ENCODE measurements around the gene JARID2. TPM values are rescaled to one million over a fixed set of nuclear protein-coding genes. Genes with fewer than 3 reads are reported as not detected.

The JARID2 gene
- total and polyA plus RNA-seq, 2 of the 4 experiments (the other 2 are of a cell fraction) = 9.6 to 12.9 TPM

DNA sequence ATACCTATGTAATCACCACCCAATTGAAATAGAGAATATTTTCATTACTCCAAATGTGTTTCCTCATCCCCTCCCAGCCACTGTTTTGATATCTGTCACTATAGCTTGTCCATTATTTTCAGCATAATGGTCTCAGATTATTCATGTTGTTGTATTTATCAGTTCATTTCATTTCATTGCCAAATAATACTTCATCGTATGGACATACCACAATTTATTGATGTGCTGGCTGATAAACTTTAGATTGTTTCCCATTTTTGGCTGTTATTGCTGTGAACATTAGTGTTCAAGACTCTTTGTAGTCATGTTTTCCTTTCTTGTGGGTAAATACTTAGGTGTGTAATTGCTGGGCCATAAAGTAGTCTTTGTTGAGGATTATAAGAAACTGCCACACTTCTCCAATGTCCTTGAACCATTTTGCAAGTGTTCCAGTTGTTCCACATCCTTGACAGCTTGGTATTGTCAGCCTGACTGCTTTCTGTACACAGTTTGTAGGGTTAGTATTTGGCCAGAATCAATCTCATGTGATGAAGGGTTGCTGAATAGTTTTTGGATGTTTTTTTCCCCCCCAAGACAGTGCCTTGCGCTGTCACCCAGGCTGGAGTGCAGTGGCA lies 44.3 kb downstream of the JARID2 start:
- Histone ChIP-seq H3K36me3 (ENCODE audit: control insufficient read depth, insufficient read depth, low read length) (no peaks in the 10 kb centered on the region), H2BK20ac (ENCODE audit: low read depth, low read length) (no peak overlapping the region), H2BK15ac (ENCODE audit: low read depth, low read length) (no peak overlapping the region), H3K56ac (ENCODE audit: extremely low read depth, insufficient read depth, low read length) (no peak overlapping the region), H3K14ac (replicated peaks; ENCODE audit: low read depth, low read length) (no peak overlapping the region), H2AFZ (replicated peaks; ENCODE audit: low read length, poor library complexity) (no peak overlapping the region), H3K4me1 (ENCODE audit: control insufficient read depth, insufficient read depth, low read length) (peaks cover 8% of the 10 kb centered on the region), H2BK5ac (ENCODE audit: low read depth, low read length, poor library complexity, severe bottlenecking) (no peak overlapping the region), H3K9me1 (ENCODE audit: insufficient read depth, low read length) (peaks cover 25% of the 10 kb centered on the region), H2AK5ac (ENCODE audit: low read depth, low read length) (no peak overlapping the region), H3K23ac (ENCODE audit: low read depth, low read length) (no peak overlapping the region), H4K5ac (ENCODE audit: low read depth, low read length) (no peak overlapping the region), H3K9me3 (ENCODE audit: control insufficient read depth, insufficient read depth, low read length) (no peaks in the 10 kb centered on the region), H4K8ac (ENCODE audit: low read depth in 2 of 2, low read length in 2 of 2) (no peak overlapping the region), H4K91ac (ENCODE audit: insufficient read depth, low read depth, low read length) (no peak overlapping the region), H3K27ac (ENCODE audit: insufficient read depth, low read length) (no peak overlapping the region), H3K18ac (ENCODE audit: low read depth, low read length) (no peak overlapping the region), H4K20me1 (ENCODE audit: insufficient read depth, low read length) (peaks cover 78% of the 10 kb centered on the region), H2AK9ac (replicated peaks; ENCODE audit: low read depth, low read length, poor library complexity) (no peak overlapping the region), H3K27me3 (ENCODE audit: control insufficient read depth, insufficient read depth, low read length) (no peaks in the 10 kb centered on the region), H3K9ac (ENCODE audit: low read depth, low read length) (no peak overlapping the region), H2BK120ac (ENCODE audit: low read depth, low read length) (no peak overlapping the region), H3K79me1 (ENCODE audit: low read depth in 1 of 2, low read length in 2 of 2) (peaks cover 41 to 74% of the 10 kb centered on the region in 2 experiments), H3K4ac (ENCODE audit: low read depth, low read length) (no peak overlapping the region), H3K4me2 (ENCODE audit: low read depth, low read length) (no peak overlapping the region), H3K4me3 (ENCODE audit: insufficient read depth, low read depth, low read length) (no peak overlapping the region)
- TF ChIP-seq, protein P1, sequence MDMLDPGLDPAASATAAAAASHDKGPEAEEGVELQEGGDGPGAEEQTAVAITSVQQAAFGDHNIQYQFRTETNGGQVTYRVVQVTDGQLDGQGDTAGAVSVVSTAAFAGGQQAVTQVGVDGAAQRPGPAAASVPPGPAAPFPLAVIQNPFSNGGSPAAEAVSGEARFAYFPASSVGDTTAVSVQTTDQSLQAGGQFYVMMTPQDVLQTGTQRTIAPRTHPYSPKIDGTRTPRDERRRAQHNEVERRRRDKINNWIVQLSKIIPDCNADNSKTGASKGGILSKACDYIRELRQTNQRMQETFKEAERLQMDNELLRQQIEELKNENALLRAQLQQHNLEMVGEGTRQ (IDR thresholded peaks at IDR 0.05; ENCODE audit: low read depth, low read length) = no peak
- TF ChIP-seq RFX5 (IDR thresholded peaks at IDR 0.05; ENCODE audit: low read depth, low read length) = no peak
- no peak for TF ChIP-seq FOS (IDR thresholded peaks at IDR 0.05; ENCODE audit: low read depth, low read length)
- TF ChIP-seq MXI1 (IDR thresholded peaks at IDR 0.05; ENCODE audit: borderline replicate concordance, low read depth, low read length) = no peak
- no peak for TF ChIP-seq RCOR1 (IDR thresholded peaks at IDR 0.05; ENCODE audit: insufficient replicate concordance, low read length)
- no peak for TF ChIP-seq CEBPB (IDR thresholded peaks at IDR 0.05; ENCODE audit: low read depth, low read length)
- no peak for TF ChIP-seq SMC3 (IDR thresholded peaks at IDR 0.05; ENCODE audit: low read depth, low read length)
- no peak for TF ChIP-seq CHD1 (IDR thresholded peaks at IDR 0.05; ENCODE audit: low read depth, low read length)
- TF ChIP-seq, protein P2, sequence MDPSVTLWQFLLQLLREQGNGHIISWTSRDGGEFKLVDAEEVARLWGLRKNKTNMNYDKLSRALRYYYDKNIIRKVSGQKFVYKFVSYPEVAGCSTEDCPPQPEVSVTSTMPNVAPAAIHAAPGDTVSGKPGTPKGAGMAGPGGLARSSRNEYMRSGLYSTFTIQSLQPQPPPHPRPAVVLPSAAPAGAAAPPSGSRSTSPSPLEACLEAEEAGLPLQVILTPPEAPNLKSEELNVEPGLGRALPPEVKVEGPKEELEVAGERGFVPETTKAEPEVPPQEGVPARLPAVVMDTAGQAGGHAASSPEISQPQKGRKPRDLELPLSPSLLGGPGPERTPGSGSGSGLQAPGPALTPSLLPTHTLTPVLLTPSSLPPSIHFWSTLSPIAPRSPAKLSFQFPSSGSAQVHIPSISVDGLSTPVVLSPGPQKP (IDR thresholded peaks at IDR 0.05; ENCODE audit: borderline replicate concordance, low read depth, low read length) = no peak
- TF ChIP-seq NFE2L2 (IDR thresholded peaks at IDR 0.05; ENCODE audit: low read depth, low read length) = no peak
- TF ChIP-seq POLR2A (IDR thresholded peaks at IDR 0.05; ENCODE audit: low read depth, low read length) = no peak
- POLR2A ChIA-PET (ENCODE audit: unreplicated experiment) = no interaction called here
- ATAC-seq (ENCODE audit: low read depth) (no peak), DNase-seq (no peak)
- intact Hi-C loops (cut with micrococcal nuclease) (no loop called here), in situ Hi-C loops (cut with MboI; ENCODE audit: low sequenced_read_pairs) (no loop called here), dilution Hi-C loops (cut with HindIII; ENCODE audit: low sequenced_read_pairs, unreplicated experiment) (no loop called here)
- CTCF ChIA-PET = no interaction called here
- no TSS peak for BruUV-seq (replicated peaks)
- WGBS, 2 experiments (ENCODE audit: extremely low coverage in 2 of 2, insufficient read length in 1 of 2) = no CpG with 5 or more reads among the region's 2 CpGs
